ENCODE data around the gene JPH4. TPM values are rescaled to one million over a fixed set of nuclear protein-coding genes. Genes with fewer than 3 reads are reported as not detected.

Gene JPH4
- not detected in 2 replicates for total RNA-seq

DNA sequence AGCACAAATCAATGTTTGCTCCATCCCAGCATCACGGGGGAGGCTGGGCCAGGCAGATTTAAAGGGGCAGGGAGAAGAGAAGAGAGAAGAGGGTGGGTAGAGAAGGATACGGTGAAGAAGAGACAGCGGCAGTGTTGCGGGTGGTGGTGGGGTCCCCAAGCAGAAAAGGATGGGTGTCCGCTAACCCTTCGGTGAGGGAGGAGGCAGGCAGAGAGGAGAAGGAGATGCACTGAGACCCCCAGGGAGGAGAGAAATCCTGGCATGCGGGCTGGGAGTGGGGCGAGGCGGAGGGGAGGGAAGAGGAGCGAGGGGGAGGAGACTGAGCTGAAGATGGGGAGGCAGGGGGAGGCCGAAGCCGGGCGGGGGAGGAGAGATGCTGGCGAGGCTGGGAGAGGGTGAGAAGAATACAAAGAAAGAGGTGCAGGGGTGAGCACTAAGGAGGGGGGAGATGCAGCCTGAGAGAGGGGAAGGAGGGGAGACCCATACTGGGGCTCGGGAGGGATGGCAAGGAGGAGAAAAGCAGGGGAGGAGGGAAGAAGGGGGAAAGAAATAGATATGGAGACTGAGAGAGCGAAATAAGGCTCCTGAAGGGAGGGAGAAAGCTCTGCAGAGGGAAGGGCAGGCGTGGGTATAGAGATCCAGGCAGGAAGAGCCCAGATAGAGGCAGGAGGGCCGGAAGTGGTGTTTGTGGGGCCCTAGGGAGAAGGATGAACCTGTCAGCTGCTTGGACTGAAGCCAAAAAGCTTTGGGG, at the start of gene JPH4:
Gene JPH4, minus strand, starts transcription at position 231 of the 751 bp plus-strand sequence. CDS start 1,337 bp downstream, outside the sequence.

DNA sequence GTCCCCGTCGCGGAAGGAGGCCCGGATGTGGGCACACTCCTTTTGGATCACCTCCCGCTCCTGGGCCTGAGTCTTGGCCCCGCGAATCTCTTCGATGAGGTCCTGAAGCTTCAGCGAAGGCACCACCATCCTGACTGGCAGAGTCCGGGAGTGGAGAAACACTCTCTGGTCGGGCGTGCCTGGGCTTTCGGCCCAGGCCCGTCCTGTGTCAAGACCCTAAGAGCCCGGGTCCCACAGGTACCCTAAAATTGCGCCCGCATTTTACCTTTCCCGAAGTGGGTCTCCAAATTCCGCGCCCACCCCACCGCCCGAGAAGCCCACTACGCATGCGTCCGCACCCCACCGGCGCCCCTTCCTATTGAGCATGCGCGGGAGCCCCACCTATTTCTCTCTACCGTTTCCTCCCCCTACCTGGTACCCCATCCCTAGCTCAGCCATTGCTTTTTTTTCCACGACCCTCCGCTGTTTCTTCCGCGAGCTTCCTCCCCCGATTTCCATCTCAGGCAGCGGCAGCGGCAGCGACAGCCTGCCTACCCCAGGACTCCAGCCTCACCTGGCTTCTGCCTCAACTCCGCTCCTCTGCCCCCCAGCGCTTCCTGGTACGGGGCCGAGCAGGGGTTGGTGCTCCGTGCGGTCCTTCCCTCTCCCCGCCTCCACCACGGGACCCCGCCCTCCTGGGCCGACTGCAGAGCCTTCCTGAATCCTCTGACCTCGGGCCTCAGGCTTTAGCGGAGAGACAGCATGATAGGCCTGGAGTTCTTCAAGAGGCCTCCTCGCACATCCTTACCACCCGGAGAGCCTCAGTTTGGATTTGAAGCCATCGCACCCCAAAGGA, 11.2 kb downstream of the JPH4 start, which contains the start of gene AP1G2:
Gene AP1G2, minus strand, starts transcription at position 606 of the 835 bp plus-strand sequence. Its CDS starts 477 bp downstream, at position 129.

DNA sequence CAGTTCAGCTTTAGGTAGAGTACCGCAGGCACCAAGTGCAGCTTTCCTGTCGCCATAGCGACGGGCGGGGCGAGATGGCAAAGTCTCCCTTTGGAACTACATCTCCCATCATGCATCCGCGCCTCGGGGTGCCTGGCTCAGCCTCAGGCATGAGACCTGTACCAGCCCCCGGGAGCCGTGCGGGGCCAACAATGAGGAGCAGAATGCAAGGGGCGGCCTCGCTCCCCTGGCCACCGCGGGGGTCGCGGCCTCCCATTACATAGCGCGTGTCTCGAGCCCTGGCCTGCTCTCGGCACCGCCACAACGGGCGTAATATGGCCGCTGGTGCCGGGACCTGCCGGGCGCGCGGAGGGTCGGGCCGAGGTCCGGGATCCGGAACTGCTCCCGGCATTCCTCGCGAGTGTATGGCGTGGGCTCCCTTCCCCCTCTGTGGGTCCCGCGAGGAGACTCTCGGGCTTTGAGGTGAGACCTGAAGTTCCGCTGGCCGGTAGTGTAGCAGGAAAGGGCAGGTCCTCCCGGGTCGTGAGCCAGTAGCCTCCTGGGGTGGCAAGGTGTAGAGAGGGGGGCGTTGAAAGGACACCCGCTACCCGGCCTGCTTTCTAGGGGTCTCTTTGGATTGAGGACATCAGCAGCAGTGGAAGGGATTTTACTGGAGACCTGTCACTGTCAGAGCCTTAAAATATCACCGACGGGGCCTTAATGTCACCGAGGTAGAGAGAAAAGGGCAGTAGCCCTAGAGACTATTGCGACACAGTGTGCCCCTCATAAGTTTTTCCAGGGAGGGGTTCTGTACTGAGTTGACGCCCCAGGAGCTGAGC, 22.5 kb downstream of the JPH4 start, which contains the start of gene THTPA:
Gene THTPA, plus strand, starts transcription at position 390 of the 818 bp plus-strand sequence. CDS start 487 bp downstream, outside the sequence.

DNA sequence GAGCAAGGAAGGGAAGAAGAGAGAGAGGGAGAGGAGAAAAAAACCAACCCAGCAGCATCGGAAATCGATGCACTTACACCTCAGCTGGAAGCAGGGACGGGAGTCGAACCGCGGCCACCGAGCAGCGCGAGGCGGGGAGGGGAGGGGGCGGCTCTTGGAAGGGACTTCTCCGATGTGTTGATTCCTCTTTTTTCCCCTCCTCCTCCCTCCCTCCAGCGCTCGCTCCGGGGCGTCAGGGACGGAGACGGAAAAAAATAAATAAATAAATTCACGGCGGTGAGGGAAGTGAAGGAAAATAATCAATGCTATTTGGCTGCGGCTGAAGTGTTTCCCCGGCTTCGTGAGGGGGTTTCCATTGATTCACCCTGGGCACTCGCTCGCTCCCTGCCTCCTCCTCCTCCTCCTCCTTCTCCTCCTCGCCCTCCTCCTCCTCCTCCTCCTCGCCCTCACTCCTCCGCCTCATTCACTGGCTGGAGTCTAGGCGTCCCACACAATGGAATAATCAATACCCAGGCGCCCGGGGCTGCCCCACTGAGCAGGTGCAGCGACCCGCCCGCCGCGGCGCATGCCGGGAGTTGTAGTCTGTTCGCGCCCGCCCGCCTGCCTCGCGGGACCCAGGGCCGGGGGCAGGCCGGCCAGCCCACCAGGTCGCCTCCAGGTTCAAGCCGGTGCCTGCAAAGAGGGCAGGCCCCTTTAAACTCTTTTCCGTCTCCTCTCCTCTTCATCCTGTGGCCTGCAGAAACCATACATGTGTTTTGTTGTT, 27.1 kb downstream of the JPH4 start, which contains the start of gene ZFHX2:
Gene ZFHX2, minus strand, starts transcription at position 500 of the 763 bp plus-strand sequence. CDS start 16,440 bp downstream, outside the sequence.

Other genes with a start within 250 kb of the JPH4 start
- gene SLC22A17, start 225.9 kb downstream of the JPH4 start, total RNA-seq = 7.4 and 28.0 TPM in 2 replicates
- gene EFS, start 213.6 kb downstream of the JPH4 start, total RNA-seq = 1.7 and 4.8 TPM in 2 replicates
- gene IL25, start 206.0 kb downstream of the JPH4 start, total RNA-seq = not detected in 2 replicates
- gene CMTM5, start 201.7 kb downstream of the JPH4 start, total RNA-seq = 0.44 and 0.50 TPM in 2 replicates
- gene MYH6, start 170.5 kb downstream of the JPH4 start, total RNA-seq = not detected in 2 replicates
- gene MYH7, start 143.1 kb downstream of the JPH4 start, total RNA-seq = not detected in 2 replicates
- gene NGDN, start 109.1 kb downstream of the JPH4 start, total RNA-seq = 35.1 and 62.0 TPM in 2 replicates
- gene ZFHX2, start 27.0 kb downstream of the JPH4 start, total RNA-seq = 0.15 and 0.66 TPM in 2 replicates
- gene THTPA, start 22.5 kb downstream of the JPH4 start, total RNA-seq = 15.3 and 35.7 TPM in 2 replicates
- gene AP1G2, start 11.0 kb downstream of the JPH4 start, total RNA-seq = 10.5 and 17.2 TPM in 2 replicates
- gene DHRS2, start 57.6 kb upstream of the JPH4 start, total RNA-seq = 0.33 TPM in 1 of 2 replicates, not detected in the other